Measurements from ENCODE around the gene DMD. TPM values are rescaled to one million over a fixed set of nuclear protein-coding genes. Genes with fewer than 3 reads are reported as not detected.

The DMD gene
- total RNA-seq, 1 experiment from 2014 or later, result 2.2 TPM

GRCh38 chrX:32576885-32577284, 634.5 kb downstream of the DMD start:
- ChIA-PET POLR2A (no interaction called here), CTCF (no interaction called here)
- BruUV-seq (replicated peaks), result no TSS peak
- no peaks in the 10 kb centered on the region for H3K27me3 ChIP-seq (ENCODE audit: control insufficient read depth, insufficient read depth, low read length)
- no peak overlapping the region for H3K27ac ChIP-seq (ENCODE audit: low read length)
- TF ChIP-seq SIN3A (IDR thresholded peaks at IDR 0.05; ENCODE audit: borderline replicate concordance, insufficient read depth, low read depth, low read length) (no peak), CTCF (IDR thresholded peaks at IDR 0.05) (no peak), TCF7L2 (IDR thresholded peaks at IDR 0.05; ENCODE audit: low read depth, low read length) (no peak), POLR2AphosphoS5 (IDR thresholded peaks at IDR 0.05; ENCODE audit: low read depth, low read length) (no peak), REST (IDR thresholded peaks at IDR 0.05; ENCODE audit: insufficient read depth in 1 of 2, low read depth in 2 of 2, low read length in 1 of 2) (no peak)
- DNase-seq (ENCODE audit: low read depth, low spot score), result no peak
- H3K4me1 ChIP-seq (ENCODE audit: control insufficient read depth, insufficient read depth, low read length), result no peaks in the 10 kb centered on the region
- no peaks in the 10 kb centered on the region for H3K36me3 ChIP-seq (ENCODE audit: control insufficient read depth, insufficient read depth, low read length)
- H3K9me3 ChIP-seq (ENCODE audit: control insufficient read depth, insufficient read depth, low read depth, low read length), result no peaks in the 10 kb centered on the region
- in situ Hi-C loops (cut with HindIII; ENCODE audit: low pct_unique_long_range_greater_than_20kb, low sequenced_read_pairs) (no loop called here), intact Hi-C loops (cut with micrococcal nuclease; ENCODE audit: unreplicated experiment) (no loop called here)
- no peak overlapping the region for H3K4me3 ChIP-seq (ENCODE audit: low read depth in 2 of 2, low read length in 2 of 2)
- no peak for ATAC-seq

GRCh38 chrX:32572644-32573043, 638.7 kb downstream of the DMD start:
- TF ChIP-seq POLR2AphosphoS5 (IDR thresholded peaks at IDR 0.05; ENCODE audit: low read depth, low read length) (no peak), TCF7L2 (IDR thresholded peaks at IDR 0.05; ENCODE audit: low read depth, low read length) (no peak), CTCF (IDR thresholded peaks at IDR 0.05) (no peak), SIN3A (IDR thresholded peaks at IDR 0.05; ENCODE audit: borderline replicate concordance, insufficient read depth, low read depth, low read length) (no peak), REST (IDR thresholded peaks at IDR 0.05; ENCODE audit: insufficient read depth in 1 of 2, low read depth in 2 of 2, low read length in 1 of 2) (no peak)
- in situ Hi-C loops (cut with HindIII; ENCODE audit: low pct_unique_long_range_greater_than_20kb, low sequenced_read_pairs) (no loop called here), intact Hi-C loops (cut with micrococcal nuclease; ENCODE audit: unreplicated experiment) (no loop called here)
- no peak overlapping the region for H3K4me3 ChIP-seq (ENCODE audit: low read depth in 2 of 2, low read length in 2 of 2)
- no peaks in the 10 kb centered on the region for H3K9me3 ChIP-seq (ENCODE audit: control insufficient read depth, insufficient read depth, low read depth, low read length)
- no peaks in the 10 kb centered on the region for H3K4me1 ChIP-seq (ENCODE audit: control insufficient read depth, insufficient read depth, low read length)
- ATAC-seq (no peak), DNase-seq (ENCODE audit: low read depth, low spot score) (no peak)
- H3K27me3 ChIP-seq (ENCODE audit: control insufficient read depth, insufficient read depth, low read length), result no peaks in the 10 kb centered on the region
- no peaks in the 10 kb centered on the region for H3K36me3 ChIP-seq (ENCODE audit: control insufficient read depth, insufficient read depth, low read length)
- CTCF ChIA-PET, result no interaction called here
- POLR2A ChIA-PET, result no interaction called here
- H3K27ac ChIP-seq (ENCODE audit: low read length), result no peak overlapping the region
- no TSS peak for BruUV-seq (replicated peaks)

Data from Panc1 (cell line).